Measurements from ENCODE around the gene LAIR2.
"Not testable (repeated sequence)": the region's sequence is repeated elsewhere in the genome, so short reads cannot be mapped to it uniquely, and the experiment has no call there.

The LAIR2 gene

DNA sequence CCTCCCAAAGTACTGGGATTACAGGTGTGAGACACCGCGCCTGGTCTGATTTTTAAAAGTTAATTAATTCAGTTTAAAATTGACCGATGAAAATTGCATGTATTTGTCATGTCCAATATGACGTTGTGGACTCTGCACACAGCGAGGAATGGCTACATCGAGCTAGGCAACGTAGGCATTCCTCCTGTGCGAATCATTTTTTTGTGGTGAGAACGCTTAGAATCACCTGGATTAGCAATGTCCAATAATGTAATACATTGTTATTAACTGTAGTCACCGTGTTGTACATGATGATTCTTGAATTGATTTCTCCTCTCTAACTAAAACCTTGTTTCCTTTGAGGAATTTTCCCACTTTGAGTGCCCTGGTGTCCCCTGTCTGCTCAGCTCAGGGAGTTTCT lies 3.4 kb downstream of the LAIR2 start:
- TF ChIP-seq POLR2A (IDR thresholded peaks at IDR 0.05; ENCODE audit: extremely low read depth, insufficient read length) = no peak
- TF ChIP-seq, protein P1, sequence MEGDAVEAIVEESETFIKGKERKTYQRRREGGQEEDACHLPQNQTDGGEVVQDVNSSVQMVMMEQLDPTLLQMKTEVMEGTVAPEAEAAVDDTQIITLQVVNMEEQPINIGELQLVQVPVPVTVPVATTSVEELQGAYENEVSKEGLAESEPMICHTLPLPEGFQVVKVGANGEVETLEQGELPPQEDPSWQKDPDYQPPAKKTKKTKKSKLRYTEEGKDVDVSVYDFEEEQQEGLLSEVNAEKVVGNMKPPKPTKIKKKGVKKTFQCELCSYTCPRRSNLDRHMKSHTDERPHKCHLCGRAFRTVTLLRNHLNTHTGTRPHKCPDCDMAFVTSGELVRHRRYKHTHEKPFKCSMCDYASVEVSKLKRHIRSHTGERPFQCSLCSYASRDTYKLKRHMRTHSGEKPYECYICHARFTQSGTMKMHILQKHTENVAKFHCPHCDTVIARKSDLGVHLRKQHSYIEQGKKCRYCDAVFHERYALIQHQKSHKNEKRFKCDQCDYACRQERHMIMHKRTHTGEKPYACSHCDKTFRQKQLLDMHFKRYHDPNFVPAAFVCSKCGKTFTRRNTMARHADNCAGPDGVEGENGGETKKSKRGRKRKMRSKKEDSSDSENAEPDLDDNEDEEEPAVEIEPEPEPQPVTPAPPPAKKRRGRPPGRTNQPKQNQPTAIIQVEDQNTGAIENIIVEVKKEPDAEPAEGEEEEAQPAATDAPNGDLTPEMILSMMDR (IDR thresholded peaks at IDR 0.05; ENCODE audit: low read depth, low read length) = no peak
- TF ChIP-seq, protein P2, sequence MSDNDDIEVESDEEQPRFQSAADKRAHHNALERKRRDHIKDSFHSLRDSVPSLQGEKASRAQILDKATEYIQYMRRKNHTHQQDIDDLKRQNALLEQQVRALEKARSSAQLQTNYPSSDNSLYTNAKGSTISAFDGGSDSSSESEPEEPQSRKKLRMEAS (IDR thresholded peaks at IDR 0.05; ENCODE audit: low read depth, low read length) = no peak
- TF ChIP-seq MYC (IDR thresholded peaks at IDR 0.05; ENCODE audit: low read depth, low read length) = no peak
- H3K4me3 ChIP-seq (ENCODE audit: low read depth, low read length) = no peak overlapping the region
- DNase-seq (ENCODE audit: low read depth) = no peak

DNA sequence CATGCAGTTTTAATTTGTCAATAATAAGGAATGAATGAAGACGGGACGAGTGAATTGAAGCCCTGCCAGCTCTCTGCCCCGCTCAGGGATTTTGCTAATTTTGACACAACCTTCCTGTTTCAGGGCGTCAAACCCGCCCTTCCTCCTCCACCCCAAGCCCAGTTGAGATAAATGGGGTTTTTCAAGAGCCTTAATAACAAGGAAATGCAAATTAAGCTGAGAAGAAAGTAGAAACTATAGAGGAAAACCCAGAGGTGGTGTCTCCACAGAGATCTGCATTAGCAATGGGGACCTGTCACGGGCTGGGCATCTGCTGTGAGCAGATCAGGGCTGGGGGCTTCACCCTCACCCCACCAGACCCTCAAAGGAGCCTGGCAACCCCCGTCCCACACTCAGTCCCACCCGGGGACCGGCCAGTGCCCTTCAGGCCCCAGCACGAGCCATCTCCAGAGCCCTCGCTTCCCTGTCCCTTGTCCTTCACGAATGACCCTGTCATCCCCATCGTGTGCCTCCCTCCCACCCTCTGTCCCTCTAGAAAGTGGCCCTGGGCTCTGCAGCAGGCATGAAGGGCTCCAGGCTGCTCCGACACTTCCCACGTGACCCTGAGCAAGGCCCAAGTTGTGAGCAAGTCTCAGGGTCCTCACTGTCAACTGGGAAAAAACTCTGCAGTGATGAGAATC lies 4.5 kb downstream of the LAIR2 start:
- not testable (repeated sequence) for H3K4me3 ChIP-seq (ENCODE audit: low read depth, low read length); DNase-seq (ENCODE audit: low read depth)

DNA sequence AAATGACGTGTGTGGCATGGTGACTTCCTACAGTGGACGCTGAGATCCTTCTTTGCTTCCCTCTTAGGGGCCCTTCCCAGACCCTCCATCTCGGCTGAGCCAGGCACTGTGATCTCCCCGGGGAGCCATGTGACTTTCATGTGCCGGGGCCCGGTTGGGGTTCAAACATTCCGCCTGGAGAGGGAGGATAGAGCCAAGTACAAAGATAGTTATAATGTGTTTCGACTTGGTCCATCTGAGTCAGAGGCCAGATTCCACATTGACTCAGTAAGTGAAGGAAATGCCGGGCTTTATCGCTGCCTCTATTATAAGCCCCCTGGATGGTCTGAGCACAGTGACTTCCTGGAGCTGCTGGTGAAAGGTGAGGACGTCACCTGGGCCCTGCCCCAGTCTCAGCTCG lies 5.2 kb downstream of the LAIR2 start:
- no peak overlapping the region for H3K4me3 ChIP-seq (ENCODE audit: low read depth, low read length)
- DNase-seq (ENCODE audit: low read depth) = no peak
- TF ChIP-seq, protein P2 (IDR thresholded peaks at IDR 0.05; ENCODE audit: low read depth, low read length) = no peak
- TF ChIP-seq POLR2A (IDR thresholded peaks at IDR 0.05; ENCODE audit: extremely low read depth, insufficient read length) (no peak), MYC (IDR thresholded peaks at IDR 0.05; ENCODE audit: low read depth, low read length) (no peak)
- TF ChIP-seq, protein P1 (IDR thresholded peaks at IDR 0.05; ENCODE audit: low read depth, low read length) = no peak

DNA sequence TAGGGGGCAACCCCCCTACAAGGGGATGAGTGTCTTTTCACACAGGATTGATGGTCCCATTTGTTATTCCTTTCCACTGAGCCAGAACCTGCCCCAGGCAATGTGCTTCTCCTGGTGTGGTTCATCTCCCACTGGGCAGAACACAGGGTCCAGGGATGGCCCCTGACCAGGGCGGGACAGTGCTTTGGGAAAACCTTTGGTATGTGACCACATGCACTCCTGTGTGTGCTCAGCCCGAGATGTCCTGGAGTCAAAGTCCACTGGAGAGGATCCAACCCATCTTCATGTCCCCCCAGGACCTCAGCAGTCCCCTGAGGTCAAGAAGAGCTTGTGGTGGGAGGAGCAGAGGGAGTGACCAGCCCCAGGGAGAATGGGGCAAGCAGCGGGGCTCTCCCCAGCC lies 5.9 kb downstream of the LAIR2 start:
- not testable (repeated sequence) for DNase-seq (ENCODE audit: low read depth); H3K4me3 ChIP-seq (ENCODE audit: low read depth, low read length)

DNA sequence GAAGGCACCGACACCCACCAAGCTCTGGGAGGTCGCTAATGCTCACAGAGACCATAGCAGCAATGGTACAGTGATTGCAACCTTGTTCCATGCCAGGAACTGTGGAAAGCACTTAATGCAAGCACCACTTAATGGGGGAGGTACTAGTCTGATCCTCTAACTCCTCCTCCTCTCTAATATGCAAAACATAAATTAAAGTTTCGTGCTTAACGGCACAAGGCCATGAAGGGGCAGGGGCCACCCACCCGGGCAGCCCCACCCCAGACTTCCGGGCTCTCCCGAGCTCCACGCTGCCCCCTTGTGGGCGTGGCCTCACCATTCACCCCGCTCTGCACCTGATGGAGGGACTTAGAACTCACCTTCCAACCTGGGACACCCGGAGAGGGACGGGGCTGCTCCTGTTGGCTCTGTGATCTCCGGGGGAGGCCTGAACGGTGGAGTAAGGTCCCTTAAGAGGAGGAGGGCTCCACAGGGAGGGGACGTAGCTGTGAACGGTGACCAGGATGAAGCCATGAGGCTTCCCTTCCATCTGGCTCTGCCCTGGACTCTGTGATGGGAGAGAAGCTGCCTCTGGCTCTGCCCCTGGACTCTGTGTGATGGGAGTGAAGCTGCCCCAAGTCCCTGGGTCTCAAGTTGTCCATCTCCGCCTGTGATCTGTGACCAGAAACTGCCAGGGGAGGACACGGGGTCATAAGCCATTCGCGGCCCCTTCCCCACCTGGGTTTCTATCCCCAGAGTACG lies 6.7 kb downstream of the LAIR2 start:
- DNase-seq (ENCODE audit: low read depth); H3K4me3 ChIP-seq (ENCODE audit: low read depth, low read length): not testable (repeated sequence)

DNA sequence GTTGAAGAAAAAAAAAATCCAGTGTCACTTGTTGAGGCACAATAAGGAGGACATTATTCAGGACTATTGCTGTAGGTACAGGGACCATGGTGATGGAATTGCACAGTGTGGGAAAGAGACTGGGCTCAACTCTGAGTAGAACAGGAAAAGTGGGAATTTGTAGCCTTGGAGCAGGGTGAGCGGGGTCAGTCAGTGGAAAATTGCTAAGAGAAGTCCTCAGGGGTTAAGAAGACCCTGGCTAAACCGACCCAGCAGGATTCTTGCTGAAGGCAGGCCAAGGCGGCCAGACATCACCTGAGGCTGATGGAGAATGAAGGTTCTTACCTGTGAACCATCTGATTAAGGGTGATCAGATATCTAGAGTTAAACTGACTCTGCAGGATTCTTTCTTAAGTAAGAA lies 12.5 kb downstream of the LAIR2 start:
- TF ChIP-seq POLR2A (IDR thresholded peaks at IDR 0.05; ENCODE audit: extremely low read depth, insufficient read length) = no peak
- TF ChIP-seq, protein P1 (IDR thresholded peaks at IDR 0.05; ENCODE audit: low read depth, low read length) = no peak
- TF ChIP-seq, protein P2 (IDR thresholded peaks at IDR 0.05; ENCODE audit: low read depth, low read length) = no peak
- no peak for TF ChIP-seq MYC (IDR thresholded peaks at IDR 0.05; ENCODE audit: low read depth, low read length)
- no peak for DNase-seq (ENCODE audit: low read depth)
- no peak overlapping the region for H3K4me3 ChIP-seq (ENCODE audit: low read depth, low read length)

DNA sequence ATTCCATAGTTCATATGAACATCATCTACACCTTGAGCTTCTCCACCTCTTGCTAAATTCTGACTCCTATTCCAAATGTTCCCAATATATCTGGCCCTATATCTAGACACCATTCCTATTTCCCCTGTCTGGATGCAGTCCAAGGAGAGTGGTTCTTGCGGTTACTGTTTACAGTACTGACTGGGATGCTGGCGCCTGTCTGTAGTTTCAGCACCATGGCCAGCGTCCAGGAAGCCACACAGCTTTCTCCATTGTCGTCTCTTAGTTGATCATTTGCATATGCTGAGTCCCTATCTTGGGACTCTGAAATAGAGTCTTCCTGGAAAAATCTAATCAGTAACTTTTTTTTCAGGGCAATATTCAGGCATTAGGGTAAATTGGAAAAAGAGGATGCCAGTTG lies 14.9 kb downstream of the LAIR2 start:
- H3K4me3 ChIP-seq (ENCODE audit: low read depth, low read length) = no peak overlapping the region
- DNase-seq (ENCODE audit: low read depth) = peak; percentile 65
- TF ChIP-seq, protein P1 (IDR thresholded peaks at IDR 0.05; ENCODE audit: low read depth, low read length) = no peak

Data from NB4 (cell line).